Measurements from ENCODE around the gene MFSD2A.
"Not testable (repeated sequence)": the region's sequence is repeated elsewhere in the genome, so short reads cannot be mapped to it uniquely, and the experiment has no call there.

MFSD2A gene

GRCh38 chr1:40007481-40008034 lies 52.6 kb downstream of the MFSD2A start:
- not testable (repeated sequence) for DNase-seq

- no peak for DNase-seq
Measured at GRCh38 chr1:40011198-40011597, 56.3 kb downstream of the MFSD2A start.

- DNase-seq = no peak
Measured at GRCh38 chr1:40014253-40014706, 59.3 kb downstream of the MFSD2A start.

- no peak for DNase-seq
Measured at GRCh38 chr1:40014812-40015594, 60.1 kb downstream of the MFSD2A start.

GRCh38 chr1:40017951-40018575 lies 63.1 kb downstream of the MFSD2A start:
- DNase-seq = no peak
